HepG2 (cell line): ENCODE results near the gene TLDC2. TPM values are rescaled to one million over a fixed set of nuclear protein-coding genes. Genes with fewer than 3 reads are reported as not detected.

Experiments used
- BCL3 ChIP-seq: sonication (generic); formaldehyde crosslinking; IDR thresholded peaks from 2 replicates; pipeline ENCODE4 v1.5.1; 2020; ENCODE audit warnings: mild to moderate bottlenecking, missing genetic modification reagents, moderate library complexity
- CHCHD3 ChIP-seq: sonication (generic); formaldehyde crosslinking; IDR thresholded peaks from 2 replicates; pipeline ENCODE4 v1.8.0; 2022; ENCODE audit warnings: mild to moderate bottlenecking, missing genetic modification reagents, moderate library complexity
- DMAP1 ChIP-seq: IDR thresholded peaks from 2 replicates; pipeline ENCODE4 v1.6.1; 2016
- FIP1L1 ChIP-seq: fragments of 200-400 bp; formaldehyde crosslinking; IDR thresholded peaks from 2 replicates; pipeline ENCODE4 v1.6.1; 2018; ENCODE audit warnings: low read depth, mild to moderate bottlenecking, low read length, moderate library complexity, borderline replicate concordance; ENCODE audit not compliant: insufficient read depth
- GTF3A ChIP-seq: sonication (generic); formaldehyde crosslinking; conservative IDR thresholded peaks from 2 replicates; pipeline ENCODE4 v1.4.0; 2020; ENCODE audit warnings: mild to moderate bottlenecking, missing genetic modification reagents
- HDAC6 ChIP-seq: fragments of 200-600 bp; sonication (generic); IDR thresholded peaks from 2 replicates; pipeline ENCODE4 v1.7.0; 2017; ENCODE audit warnings: mild to moderate bottlenecking, antibody characterized with exemption, low read length, low read depth
- MEIS1 ChIP-seq: sonication (generic); formaldehyde crosslinking; IDR thresholded peaks from 2 replicates; pipeline ENCODE4 v1.9.0; 2021; ENCODE audit warnings: mild to moderate bottlenecking, missing genetic modification reagents, moderate library complexity, borderline replicate concordance
- MLX ChIP-seq: IDR thresholded peaks from 2 replicates; pipeline ENCODE4 v1.6.1; 2016
- MXI1 ChIP-seq: IDR thresholded peaks from 3 replicates; pipeline ENCODE4 v1.6.1; 2012; ENCODE audit warnings: low read depth, low read length, inconsistent platforms, borderline replicate concordance
- NONO ChIP-seq, 2 experiments: fragments of 450-650 bp in 1 of 2; sonication (generic) in 1 of 2; formaldehyde crosslinking in 1 of 2; IDR thresholded peaks in 1 of 2; conservative IDR thresholded peaks in 1 of 2; 2 replicates each; pipeline versions ENCODE4 v1.6.1 to v1.8.0; 2017 to 2022; ENCODE audit warnings: mild to moderate bottlenecking in 1 of 2, missing genetic modification reagents in 1 of 2, moderate library complexity in 1 of 2
- ZEB1 ChIP-seq: IDR thresholded peaks from 2 replicates; pipeline ENCODE4 v1.6.1; 2012; ENCODE audit warnings: mild to moderate bottlenecking, low read depth, inconsistent platforms; ENCODE audit not compliant: insufficient replicate concordance
- ZNF263 ChIP-seq: sonication (generic); formaldehyde crosslinking; IDR thresholded peaks from 2 replicates; pipeline ENCODE4 v1.4.0; 2020; ENCODE audit warnings: missing genetic modification reagents
- ZNF329 ChIP-seq: sonication (generic); formaldehyde crosslinking; IDR thresholded peaks from 2 replicates; pipeline ENCODE4 v1.9.0; 2021; ENCODE audit warnings: low read depth, mild to moderate bottlenecking, missing genetic modification reagents
- ZNF598 ChIP-seq: sonication (generic); formaldehyde crosslinking; IDR thresholded peaks from 2 replicates; pipeline ENCODE4 v1.5.1; 2020; ENCODE audit warnings: mild to moderate bottlenecking, missing genetic modification reagents, borderline replicate concordance
- ZNF770 ChIP-seq: sonication (generic); formaldehyde crosslinking; IDR thresholded peaks from 2 replicates; pipeline ENCODE4 v1.5.0; 2020; ENCODE audit warnings: mild to moderate bottlenecking, missing genetic modification reagents
- polyA plus RNA-seq, 8 experiments: library from polyadenylated mRNA; depleted of rRNA in 3 of 8; stranded (reverse) in 7 of 8; unstranded in 1 of 8; fragments of >200 nt; fragmentation: Illumina TruSeq in 4 of 8; extraction: Trizol in 4 of 8; gene quantifications; 2 replicates each; pipeline versions ENCODE4 v1.2.1 to v1.2.3, GENCODE V29; 2011 to 2016; ENCODE audit warnings: low read depth in 4 of 8, missing spikeins in 1 of 8, mixed read lengths in 1 of 8; ENCODE audit not compliant: insufficient read depth in 1 of 8
- total RNA-seq, 5 experiments: library from RNA; depleted of rRNA; stranded (reverse); fragments of >200 nt; fragmentation: Illumina TruSeq; extraction: Trizol; gene quantifications; 2 replicates each; pipeline ENCODE4 v1.2.3, GENCODE V29; 2016; ENCODE audit warnings: low read depth in 1 of 5
- TF ChIP-seq, protein P1 (sequence below): sonication (generic); IDR thresholded peaks from 2 replicates; pipeline ENCODE4 v1.6.1; 2016; ENCODE audit warnings: low read depth, borderline replicate concordance
- TF ChIP-seq, protein P2 (sequence below): sonication (generic); formaldehyde crosslinking; IDR thresholded peaks from 2 replicates; pipeline ENCODE4; 2020; ENCODE audit warnings: missing genetic modification reagents, mild to moderate bottlenecking, borderline replicate concordance
- TF ChIP-seq, protein P3 (sequence below): sonication (generic); formaldehyde crosslinking; IDR thresholded peaks from 2 replicates; pipeline ENCODE4 v1.4.0; 2020; ENCODE audit warnings: missing genetic modification reagents, mild to moderate bottlenecking, borderline replicate concordance

Gene TLDC2
- total and polyA plus RNA-seq, 2 of the 13 experiments (the other 11 are each of a cell fraction or from before 2014, with no cell fraction given), result 1.5 to 1.6 TPM

DNA sequence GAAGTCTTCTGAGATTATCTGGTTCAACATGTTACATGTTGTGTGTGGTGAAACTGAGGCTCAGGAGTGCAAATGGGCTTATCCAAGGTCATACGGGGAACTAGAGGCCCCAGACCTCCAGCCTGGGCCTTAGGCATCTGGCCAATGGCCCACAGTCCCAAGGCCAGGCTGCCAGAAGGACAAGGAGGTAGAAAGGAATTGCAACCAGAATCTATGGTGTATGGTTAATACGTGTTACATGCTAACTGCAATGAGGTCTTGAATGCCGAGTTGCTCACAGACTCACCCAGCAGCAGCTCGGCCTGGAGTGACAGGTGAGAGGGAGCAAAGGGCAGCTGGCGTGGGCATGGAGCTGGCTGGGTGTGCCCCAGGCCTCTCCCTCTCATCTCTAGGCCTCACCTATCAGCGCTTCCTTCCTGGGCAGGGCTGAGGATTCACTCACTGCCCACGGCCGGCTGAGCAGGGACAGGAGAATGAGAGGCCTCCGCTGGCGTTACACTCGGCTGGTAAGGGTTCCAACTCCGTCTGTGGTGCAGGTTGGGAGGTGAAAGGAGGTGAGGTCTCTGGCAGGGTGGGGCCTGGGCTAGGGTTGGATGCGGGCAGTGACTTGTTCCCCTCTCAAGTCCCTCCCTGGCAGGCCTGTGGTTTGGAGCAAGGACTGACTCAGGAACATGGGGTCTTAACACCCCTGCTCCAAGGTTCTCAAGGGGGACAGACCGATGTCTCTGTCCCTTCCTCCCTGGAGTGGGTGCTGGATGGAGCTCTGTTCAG is at the start of gene TLDC2 (continued):
- TF ChIP-seq FIP1L1 (no peak), MEIS1 (peak; percentile 98), ZNF770 (CRISPR knock-in tag) (peak; percentile 62; the same call in 1 of the 2 replicates), ZNF598 (CRISPR knock-in tag) (peak; percentile 80; the same call in 1 of the 2 replicates), MXI1 (peak; percentile 87; the same call in 2 of the 3 replicates), ZNF263 (CRISPR knock-in tag) (peak; percentile 52; the same call in 1 of the 2 replicates), HDAC6 (no peak), ZNF329 (CRISPR knock-in tag) (no peak), NONO (IDR thresholded peaks at IDR 0.05) (no peak), NONO (CRISPR knock-in tag; conservative IDR thresholded peaks at IDR 0.05) (peak; percentile 8; the same call in 1 of the 2 replicates), MLX (0 out of 2 replicates have a peak, but pooled peaks have one; percentile 32), ZEB1 (peak; percentile 75), CHCHD3 (CRISPR knock-in tag) (no peak), GTF3A (CRISPR knock-in tag) (0 out of 2 replicates have a peak, but pooled peaks have one; percentile 81), BCL3 (CRISPR knock-in tag) (no peak), DMAP1 (CRISPR knock-in tag) (peak; percentile 62; the same call in 1 of the 2 replicates)
- TF ChIP-seq, protein P1, sequence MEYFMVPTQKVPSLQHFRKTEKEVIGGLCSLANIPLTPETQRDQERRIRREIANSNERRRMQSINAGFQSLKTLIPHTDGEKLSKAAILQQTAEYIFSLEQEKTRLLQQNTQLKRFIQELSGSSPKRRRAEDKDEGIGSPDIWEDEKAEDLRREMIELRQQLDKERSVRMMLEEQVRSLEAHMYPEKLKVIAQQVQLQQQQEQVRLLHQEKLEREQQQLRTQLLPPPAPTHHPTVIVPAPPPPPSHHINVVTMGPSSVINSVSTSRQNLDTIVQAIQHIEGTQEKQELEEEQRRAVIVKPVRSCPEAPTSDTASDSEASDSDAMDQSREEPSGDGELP, result peak; percentile 91; the same call in 1 of the 2 replicates
- TF ChIP-seq, protein P2, sequence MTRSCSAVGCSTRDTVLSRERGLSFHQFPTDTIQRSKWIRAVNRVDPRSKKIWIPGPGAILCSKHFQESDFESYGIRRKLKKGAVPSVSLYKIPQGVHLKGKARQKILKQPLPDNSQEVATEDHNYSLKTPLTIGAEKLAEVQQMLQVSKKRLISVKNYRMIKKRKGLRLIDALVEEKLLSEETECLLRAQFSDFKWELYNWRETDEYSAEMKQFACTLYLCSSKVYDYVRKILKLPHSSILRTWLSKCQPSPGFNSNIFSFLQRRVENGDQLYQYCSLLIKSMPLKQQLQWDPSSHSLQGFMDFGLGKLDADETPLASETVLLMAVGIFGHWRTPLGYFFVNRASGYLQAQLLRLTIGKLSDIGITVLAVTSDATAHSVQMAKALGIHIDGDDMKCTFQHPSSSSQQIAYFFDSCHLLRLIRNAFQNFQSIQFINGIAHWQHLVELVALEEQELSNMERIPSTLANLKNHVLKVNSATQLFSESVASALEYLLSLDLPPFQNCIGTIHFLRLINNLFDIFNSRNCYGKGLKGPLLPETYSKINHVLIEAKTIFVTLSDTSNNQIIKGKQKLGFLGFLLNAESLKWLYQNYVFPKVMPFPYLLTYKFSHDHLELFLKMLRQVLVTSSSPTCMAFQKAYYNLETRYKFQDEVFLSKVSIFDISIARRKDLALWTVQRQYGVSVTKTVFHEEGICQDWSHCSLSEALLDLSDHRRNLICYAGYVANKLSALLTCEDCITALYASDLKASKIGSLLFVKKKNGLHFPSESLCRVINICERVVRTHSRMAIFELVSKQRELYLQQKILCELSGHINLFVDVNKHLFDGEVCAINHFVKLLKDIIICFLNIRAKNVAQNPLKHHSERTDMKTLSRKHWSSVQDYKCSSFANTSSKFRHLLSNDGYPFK (CRISPR knock-in tag), result peak; percentile 68; the same call in 1 of the 2 replicates
- TF ChIP-seq, protein P3, sequence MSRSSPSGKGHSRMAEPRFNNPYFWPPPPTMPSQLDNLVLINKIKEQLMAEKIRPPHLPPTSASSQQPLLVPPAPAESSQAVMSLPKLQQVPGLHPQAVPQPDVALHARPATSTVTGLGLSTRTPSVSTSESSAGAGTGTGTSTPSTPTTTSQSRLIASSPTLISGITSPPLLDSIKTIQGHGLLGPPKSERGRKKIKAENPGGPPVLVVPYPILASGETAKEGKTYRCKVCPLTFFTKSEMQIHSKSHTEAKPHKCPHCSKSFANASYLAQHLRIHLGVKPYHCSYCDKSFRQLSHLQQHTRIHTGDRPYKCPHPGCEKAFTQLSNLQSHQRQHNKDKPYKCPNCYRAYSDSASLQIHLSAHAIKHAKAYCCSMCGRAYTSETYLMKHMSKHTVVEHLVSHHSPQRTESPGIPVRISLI (CRISPR knock-in tag), result no peak; the same call in 1 of the 2 replicates
